Activated effector memory CD4-positive, alpha-beta T cell treated with anti-CD3 and anti-CD28 coated beads, Interleukin-2, amount 50 U/mL, for 16 hours (primary cell): ENCODE data around the gene RAI2.
"Not testable (repeated sequence)": the region's sequence is repeated elsewhere in the genome, so short reads cannot be mapped to it uniquely, and the experiment has no call there.

Experiments
- DNase-seq: peaks from one replicate; pipeline ENCODE4 v3.0.0-alpha.2; 2020

Gene RAI2

GRCh38 chrX:17826609-17827496 lies 34.2 kb downstream of the RAI2 start:
- no peak for DNase-seq

- no peak for DNase-seq
These were observed 36.1 kb downstream of the RAI2 start for GRCh38 chrX:17824980-17825379.

GRCh38 chrX:17822351-17822750 lies 38.7 kb downstream of the RAI2 start:
- DNase-seq: no peak

GRCh38 chrX:17820100-17820499 lies 41.0 kb downstream of the RAI2 start:
- DNase-seq: no peak

GRCh38 chrX:17818726-17819125 lies 42.4 kb downstream of the RAI2 start:
- no peak for DNase-seq

GRCh38 chrX:17817251-17817650 lies 43.8 kb downstream of the RAI2 start:
- no peak for DNase-seq

- DNase-seq: no peak
These were observed 46.5 kb downstream of the RAI2 start for GRCh38 chrX:17814557-17814956.

- no peak for DNase-seq
These were observed 47.0 kb downstream of the RAI2 start for GRCh38 chrX:17814059-17814458.

GRCh38 chrX:17813277-17813676 lies 47.8 kb downstream of the RAI2 start:
- no peak for DNase-seq

GRCh38 chrX:17812763-17813162 lies 48.3 kb downstream of the RAI2 start:
- DNase-seq: no peak

GRCh38 chrX:17809984-17810383 lies 51.1 kb downstream of the RAI2 start:
- no peak for DNase-seq

GRCh38 chrX:17809273-17809672 lies 51.8 kb downstream of the RAI2 start:
- DNase-seq: no peak

GRCh38 chrX:17805120-17805519 lies 56.0 kb downstream of the RAI2 start:
- DNase-seq: no peak

- DNase-seq: no peak
These were observed 57.6 kb downstream of the RAI2 start for GRCh38 chrX:17803449-17803848.

- no peak for DNase-seq
These were observed 58.3 kb downstream of the RAI2 start for GRCh38 chrX:17802756-17803155.

GRCh38 chrX:17801431-17801830 lies 59.7 kb downstream of the RAI2 start:
- DNase-seq: no peak

GRCh38 chrX:17798921-17799320 lies 62.2 kb downstream of the RAI2 start:
- no peak for DNase-seq

GRCh38 chrX:17792826-17793225 lies 68.3 kb downstream of the RAI2 start:
- DNase-seq: no peak

- no peak for DNase-seq
These were observed 72.0 kb downstream of the RAI2 start for GRCh38 chrX:17788956-17789562.

GRCh38 chrX:17788439-17788838 lies 72.7 kb downstream of the RAI2 start:
- peak; percentile 74 for DNase-seq

- DNase-seq: no peak
These were observed 73.5 kb downstream of the RAI2 start for GRCh38 chrX:17787557-17787956.

GRCh38 chrX:17786554-17787347 lies 74.3 kb downstream of the RAI2 start:
- not testable (repeated sequence) for DNase-seq

GRCh38 chrX:17779434-17779833 lies 81.7 kb downstream of the RAI2 start:
- no peak for DNase-seq

GRCh38 chrX:17778997-17779396 lies 82.1 kb downstream of the RAI2 start:
- no peak for DNase-seq
